AG09319 (cell line): ENCODE measurements around the gene SUPT7L.
"Not testable (repeated sequence)": the region's sequence is repeated elsewhere in the genome, so short reads cannot be mapped to it uniquely, and the experiment has no call there.

Source experiments
- DNase-seq: peaks from one replicate; pipeline ENCODE4 v3.0.0-alpha.2; 2010; ENCODE audit warnings: low read depth; ENCODE audit errors: extremely low read depth
- CTCF ChIP-seq: IDR thresholded peaks from 2 replicates; pipeline ENCODE4 v1.5.1; 2011; ENCODE audit warnings: low read depth, mild to moderate bottlenecking, inconsistent platforms, low read length, moderate library complexity

The SUPT7L gene

GRCh38 chr2:27638037-27638637 lies 25.3 kb downstream of the SUPT7L start:
- DNase-seq: no peak
- TF ChIP-seq CTCF: no peak

- no peak for TF ChIP-seq CTCF
- no peak for DNase-seq
Measured at GRCh38 chr2:27636766-27637165, 26.6 kb downstream of the SUPT7L start.

GRCh38 chr2:27634291-27634690 lies 29.1 kb downstream of the SUPT7L start:
- DNase-seq: no peak
- TF ChIP-seq CTCF: no peak

GRCh38 chr2:27630257-27630656 lies 33.2 kb downstream of the SUPT7L start:
- DNase-seq: not testable (repeated sequence)

GRCh38 chr2:27628767-27629709 lies 34.4 kb downstream of the SUPT7L start, which contains the start of the genes CCDC121 and GPN1:
Gene CCDC121 (minus strand): TSS chr2:27629012. CDS start chr2:27627799, 1,213 bp downstream.
Gene GPN1 (plus strand): TSS chr2:27629050. CDS start chr2:27629059, 9 bp downstream.
- DNase-seq: peak; percentile 61
- no peak; the same call in 1 of the 2 replicates for TF ChIP-seq CTCF

GRCh38 chr2:27627963-27628766 lies 35.2 kb downstream of the SUPT7L start:
- TF ChIP-seq CTCF: no peak
- DNase-seq: no peak

GRCh38 chr2:27626921-27627320 lies 36.5 kb downstream of the SUPT7L start:
- DNase-seq: not testable (repeated sequence)

- not testable (repeated sequence) for DNase-seq
Measured at GRCh38 chr2:27626323-27626722, 37.1 kb downstream of the SUPT7L start.
